NB4 (cell line): Measurements from ENCODE around the gene CLSTN2.

Source experiments
- DNase-seq: peaks from one replicate; pipeline ENCODE4 v3.0.0; 2010; ENCODE audit warnings: low read depth
- H3K4me3 ChIP-seq: one replicate; pipeline ENCODE4 v1.5.1; 2011; ENCODE audit warnings: mild to moderate bottlenecking, low read depth, low read length, moderate library complexity
- CTCF ChIP-seq: IDR thresholded peaks from one replicate; pipeline ENCODE4 v1.5.1; 2012; ENCODE audit warnings: low read depth, low read length
- MAX ChIP-seq: IDR thresholded peaks from 2 replicates; pipeline ENCODE4 v1.6.1; 2011; ENCODE audit warnings: low read depth, low read length
- MYC ChIP-seq: IDR thresholded peaks from 2 replicates; pipeline ENCODE4 v1.6.1; 2011; ENCODE audit warnings: low read depth, low read length
- POLR2A ChIP-seq: IDR thresholded peaks from 2 replicates; pipeline ENCODE4 v1.6.1; 2011; ENCODE audit warnings: mild to moderate bottlenecking; ENCODE audit not compliant: insufficient read length; ENCODE audit errors: extremely low read depth

CLSTN2 gene

GRCh38 chr3:139894643-139894989, 40.4 kb upstream of the CLSTN2 start:
- H3K4me3 ChIP-seq, result no peak overlapping the region
- no peak for DNase-seq
- TF ChIP-seq POLR2A (no peak), MYC (no peak), MAX (no peak), CTCF (no peak)

DNA sequence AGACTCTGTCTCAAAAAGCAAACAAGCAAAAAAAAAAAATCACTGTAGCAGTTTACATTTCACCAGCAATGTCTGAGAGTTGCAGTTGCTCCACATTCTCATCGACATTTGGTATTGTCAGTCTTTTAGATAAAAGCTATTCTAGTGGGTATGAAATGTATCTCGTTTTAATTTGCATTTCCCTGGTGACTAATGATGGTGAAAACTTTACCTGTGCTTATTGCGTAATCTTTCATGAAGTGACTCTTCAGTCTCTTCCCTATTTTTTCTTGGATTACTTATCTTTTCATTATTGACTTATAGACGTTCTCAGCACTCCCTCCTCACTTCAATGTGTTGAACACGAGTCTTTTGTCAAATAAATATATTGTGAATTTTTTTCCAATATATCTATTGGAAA, 37.2 kb upstream of the CLSTN2 start:
- TF ChIP-seq MYC (no peak), MAX (no peak)
- no peak for DNase-seq
- no peak overlapping the region for H3K4me3 ChIP-seq

- H3K4me3 ChIP-seq, result no peak overlapping the region
- DNase-seq, result peak; percentile 1
- no peak for TF ChIP-seq MAX
Measured at GRCh38 chr3:139906418-139906817, 28.6 kb upstream of the CLSTN2 start.

DNA sequence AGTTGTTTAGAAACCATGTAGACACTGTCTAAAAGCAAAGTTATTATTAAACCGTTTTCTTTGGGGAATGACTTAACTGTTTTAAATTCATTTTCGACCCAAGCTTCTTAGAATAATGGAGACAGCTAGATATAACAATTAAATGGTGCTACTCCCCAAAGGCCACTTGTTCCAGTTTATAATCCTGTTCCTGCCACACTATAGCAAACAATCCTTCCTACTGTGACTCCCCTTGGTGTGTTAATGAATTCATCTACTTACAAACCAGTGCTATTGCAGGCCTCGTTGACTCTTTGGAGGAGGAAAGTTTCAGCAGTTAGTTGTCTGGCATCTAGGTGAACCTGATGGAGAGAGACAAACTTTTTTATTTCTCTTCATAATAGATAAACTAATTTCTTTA, 25.2 kb upstream of the CLSTN2 start:
- H3K4me3 ChIP-seq, result no peak overlapping the region
- no peak for DNase-seq
- TF ChIP-seq CTCF, result no peak
- TF ChIP-seq MYC, result no peak
- TF ChIP-seq MAX, result no peak
- TF ChIP-seq POLR2A, result no peak

- no peak for TF ChIP-seq POLR2A
- no peak for TF ChIP-seq MYC
- no peak for TF ChIP-seq MAX
- TF ChIP-seq CTCF, result no peak
- DNase-seq, result no peak
- no peak overlapping the region for H3K4me3 ChIP-seq
Measured at GRCh38 chr3:139916271-139916670, 18.7 kb upstream of the CLSTN2 start.

DNA sequence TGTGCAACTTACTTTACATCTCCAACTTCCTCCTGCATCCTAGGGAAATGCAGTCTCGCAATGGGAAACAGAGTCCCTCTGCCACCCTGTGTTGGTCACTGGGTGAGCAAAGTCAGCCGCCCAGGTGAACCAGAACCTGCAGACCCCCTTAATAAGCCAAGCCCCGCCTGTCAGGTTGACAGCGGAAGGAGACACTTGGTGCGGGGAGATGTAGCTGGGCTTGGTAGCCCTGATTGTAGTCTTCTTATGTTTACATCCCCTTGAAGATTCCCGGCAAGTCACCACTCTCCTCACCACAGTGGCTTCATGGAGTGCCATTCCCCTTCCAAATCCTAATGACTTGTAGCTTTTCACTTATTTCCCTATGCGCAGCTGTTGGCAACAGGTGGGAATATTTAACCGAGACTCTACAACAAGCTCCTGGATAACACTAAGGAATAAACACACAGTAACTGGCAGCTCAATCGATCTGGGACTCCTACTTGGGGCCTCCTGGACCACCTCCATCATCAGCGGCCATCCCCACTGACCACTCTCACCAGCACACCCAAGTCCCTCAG, 17.7 kb upstream of the CLSTN2 start:
- H3K4me3 ChIP-seq, result no peak overlapping the region
- DNase-seq, result no peak
- TF ChIP-seq MAX, result no peak
- no peak for TF ChIP-seq CTCF
- no peak for TF ChIP-seq MYC
- no peak for TF ChIP-seq POLR2A
